ENCODE measurements around the gene PRRX2. TPM values are rescaled to one million over a fixed set of nuclear protein-coding genes. Genes with fewer than 3 reads are reported as not detected.

The PRRX2 gene
- total and polyA plus RNA-seq, 2 of the 13 experiments (the other 11 are each of a cell fraction or from before 2014, with no cell fraction given) = 0.05 TPM; not detected in 1

GRCh38 chr9:129626079-129626624, 39.3 kb upstream of the PRRX2 start, which contains the start of gene NTMT1 (continued):
- peak; percentile 39; the same call in 1 of the 2 replicates for TF ChIP-seq IRF9 (CRISPR knock-in tag; IDR thresholded peaks at IDR 0.05; ENCODE audit: borderline replicate concordance)
- TF ChIP-seq ZNF670 (CRISPR knock-in tag; IDR thresholded peaks at IDR 0.05; ENCODE audit: borderline replicate concordance) = peak; percentile 86; the same call in 1 of the 2 replicates
- peak; percentile 55; the same call in 1 of the 2 replicates for TF ChIP-seq ZNF792 (CRISPR knock-in tag; IDR thresholded peaks at IDR 0.05)
- TF ChIP-seq ZBTB44 (CRISPR knock-in tag; IDR thresholded peaks at IDR 0.05) = peak; percentile 52; the same call in 1 of the 2 replicates
- peak; percentile 83; the same call in 1 of the 2 replicates for TF ChIP-seq ZNF224 (CRISPR knock-in tag; IDR thresholded peaks at IDR 0.05)
- 0 out of 2 replicates have a peak, but pooled peaks have one; percentile 66 for TF ChIP-seq ZNF747 (CRISPR knock-in tag; IDR thresholded peaks at IDR 0.05; ENCODE audit: borderline replicate concordance)
- no peak for TF ChIP-seq RFX3 (CRISPR knock-in tag; IDR thresholded peaks at IDR 0.05)
- TF ChIP-seq MXD4 (CRISPR knock-in tag; IDR thresholded peaks at IDR 0.05) = peak; percentile 96
- TF ChIP-seq, protein P1, sequence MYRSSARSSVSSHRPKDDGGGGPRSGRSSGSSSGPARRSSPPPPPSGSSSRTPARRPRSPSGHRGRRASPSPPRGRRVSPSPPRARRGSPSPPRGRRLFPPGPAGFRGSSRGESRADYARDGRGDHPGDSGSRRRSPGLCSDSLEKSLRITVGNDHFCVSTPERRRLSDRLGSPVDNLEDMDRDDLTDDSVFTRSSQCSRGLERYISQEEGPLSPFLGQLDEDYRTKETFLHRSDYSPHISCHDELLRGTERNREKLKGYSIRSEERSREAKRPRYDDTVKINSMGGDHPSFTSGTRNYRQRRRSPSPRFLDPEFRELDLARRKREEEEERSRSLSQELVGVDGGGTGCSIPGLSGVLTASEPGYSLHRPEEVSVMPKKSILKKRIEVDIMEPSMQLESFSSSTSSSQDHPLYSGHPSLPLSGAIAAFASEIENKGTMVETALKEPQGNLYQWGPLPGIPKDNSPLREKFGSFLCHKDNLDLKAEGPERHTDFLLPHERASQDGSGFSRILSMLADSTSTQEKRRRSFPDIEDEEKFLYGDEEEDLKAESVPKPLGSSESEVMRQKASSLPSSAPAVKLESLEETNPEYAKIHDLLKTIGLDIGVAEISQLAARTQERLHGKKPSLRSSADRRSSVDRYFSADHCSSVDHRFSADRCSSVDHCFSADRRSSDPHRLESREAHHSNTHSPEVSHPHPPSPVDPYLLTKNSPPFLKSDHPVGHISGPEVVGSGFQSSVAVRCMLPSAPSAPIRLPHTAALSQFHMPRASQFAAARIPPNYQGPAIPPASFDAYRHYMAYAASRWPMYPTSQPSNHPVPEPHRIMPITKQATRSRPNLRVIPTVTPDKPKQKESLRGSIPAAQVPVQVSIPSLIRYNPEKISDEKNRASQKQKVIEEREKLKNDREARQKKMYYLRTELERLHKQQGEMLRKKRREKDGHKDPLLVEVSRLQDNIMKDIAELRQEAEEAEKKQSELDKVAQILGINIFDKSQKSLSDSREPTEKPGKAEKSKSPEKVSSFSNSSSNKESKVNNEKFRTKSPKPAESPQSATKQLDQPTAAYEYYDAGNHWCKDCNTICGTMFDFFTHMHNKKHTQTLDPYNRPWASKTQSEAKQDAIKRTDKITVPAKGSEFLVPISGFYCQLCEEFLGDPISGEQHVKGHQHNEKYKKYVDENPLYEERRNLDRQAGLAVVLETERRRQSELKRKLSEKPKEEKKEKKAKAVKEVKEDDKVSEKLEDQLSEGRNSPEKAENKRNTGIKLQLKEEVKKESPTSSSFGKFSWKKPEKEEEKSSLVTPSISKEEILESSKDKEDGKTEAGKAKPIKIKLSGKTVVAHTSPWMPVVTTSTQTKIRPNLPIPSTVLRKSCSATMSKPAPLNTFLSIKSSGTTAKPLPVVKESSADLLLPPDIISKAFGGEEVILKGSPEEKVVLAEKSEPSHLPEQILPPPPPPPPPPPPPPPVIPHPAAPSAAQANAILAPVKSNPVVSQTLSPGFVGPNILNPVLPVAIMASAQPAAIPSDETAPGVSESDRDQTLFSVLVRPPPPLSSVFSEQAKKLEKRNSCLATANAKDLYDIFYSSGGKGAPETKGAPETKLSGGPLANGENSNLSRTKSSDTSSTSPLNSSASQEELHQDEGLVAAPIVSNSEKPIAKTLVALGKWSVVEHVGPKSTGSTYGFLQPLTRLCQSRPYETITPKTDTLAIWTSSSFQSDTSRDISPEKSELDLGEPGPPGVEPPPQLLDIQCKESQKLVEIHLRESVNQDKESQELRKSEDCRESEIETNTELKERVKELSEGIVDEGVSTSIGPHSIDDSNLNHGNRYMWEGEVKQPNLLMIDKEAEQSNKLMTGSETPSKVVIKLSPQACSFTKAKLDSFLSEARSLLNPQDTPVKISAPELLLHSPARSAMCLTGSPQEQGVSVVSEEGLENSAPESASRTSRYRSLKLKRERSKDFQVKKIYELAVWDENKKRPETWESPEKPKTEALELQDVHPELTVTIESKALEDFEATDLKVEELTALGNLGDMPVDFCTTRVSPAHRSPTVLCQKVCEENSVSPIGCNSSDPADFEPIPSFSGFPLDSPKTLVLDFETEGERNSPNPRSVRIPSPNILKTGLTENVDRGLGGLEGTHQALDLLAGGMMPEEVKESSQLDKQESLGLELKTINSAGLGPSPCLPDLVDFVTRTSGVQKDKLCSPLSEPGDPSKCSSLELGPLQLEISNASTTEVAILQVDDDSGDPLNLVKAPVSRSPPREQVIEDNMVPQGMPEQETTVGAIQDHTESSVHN (CRISPR knock-in tag; IDR thresholded peaks at IDR 0.05) = no peak
- peak; percentile 63; the same call in 1 of the 2 replicates for TF ChIP-seq ZNF746 (CRISPR knock-in tag; IDR thresholded peaks at IDR 0.05)
- TF ChIP-seq KMT2A (CRISPR knock-in tag; IDR thresholded peaks at IDR 0.05) = 0 out of 2 replicates have a peak, but pooled peaks have one; percentile 30
- no peak for TF ChIP-seq ZZZ3 (CRISPR knock-in tag; IDR thresholded peaks at IDR 0.05; ENCODE audit: borderline replicate concordance)
- TF ChIP-seq, protein P2, sequence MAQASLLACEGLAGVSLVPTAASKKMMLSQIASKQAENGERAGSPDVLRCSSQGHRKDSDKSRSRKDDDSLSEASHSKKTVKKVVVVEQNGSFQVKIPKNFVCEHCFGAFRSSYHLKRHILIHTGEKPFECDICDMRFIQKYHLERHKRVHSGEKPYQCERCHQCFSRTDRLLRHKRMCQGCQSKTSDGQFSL (CRISPR knock-in tag; IDR thresholded peaks at IDR 0.05) = 0 out of 2 replicates have a peak, but pooled peaks have one; percentile 24
- no peak for TF ChIP-seq ZSCAN22 (CRISPR knock-in tag; IDR thresholded peaks at IDR 0.05)
- TF ChIP-seq, protein P3, sequence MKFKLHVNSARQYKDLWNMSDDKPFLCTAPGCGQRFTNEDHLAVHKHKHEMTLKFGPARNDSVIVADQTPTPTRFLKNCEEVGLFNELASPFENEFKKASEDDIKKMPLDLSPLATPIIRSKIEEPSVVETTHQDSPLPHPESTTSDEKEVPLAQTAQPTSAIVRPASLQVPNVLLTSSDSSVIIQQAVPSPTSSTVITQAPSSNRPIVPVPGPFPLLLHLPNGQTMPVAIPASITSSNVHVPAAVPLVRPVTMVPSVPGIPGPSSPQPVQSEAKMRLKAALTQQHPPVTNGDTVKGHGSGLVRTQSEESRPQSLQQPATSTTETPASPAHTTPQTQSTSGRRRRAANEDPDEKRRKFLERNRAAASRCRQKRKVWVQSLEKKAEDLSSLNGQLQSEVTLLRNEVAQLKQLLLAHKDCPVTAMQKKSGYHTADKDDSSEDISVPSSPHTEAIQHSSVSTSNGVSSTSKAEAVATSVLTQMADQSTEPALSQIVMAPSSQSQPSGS (CRISPR knock-in tag; IDR thresholded peaks at IDR 0.05) = 0 out of 2 replicates have a peak, but pooled peaks have one; percentile 41

Data from HepG2 (cell line).